PC-9 (cell line): ENCODE data around the gene BANF2. TPM values are rescaled to one million over a fixed set of nuclear protein-coding genes. Genes with fewer than 3 reads are reported as not detected.
"Not testable (repeated sequence)": the region's sequence is repeated elsewhere in the genome, so short reads cannot be mapped to it uniquely, and the experiment has no call there.

Source experiments
- BruUV-seq: library from RNA; stranded (reverse); fragments of 400-500 nt; replicated peaks from 2 replicates; lab custom pipeline; 2021; lab: Mats Ljungman, UMichigan
- CTCF ChIA-PET: fragments of 300-600 bp; sonication (Branson Sonifier 250); formaldehyde crosslinking; loops from one replicate; lab custom pipeline; 2022; ENCODE audit warnings: antibody characterized with exemption; lab: Charles Lee
- POLR2A ChIA-PET: fragments of 300-600 bp; sonication (Branson Sonifier 250); formaldehyde crosslinking; loops from one replicate; lab custom pipeline; 2022; ENCODE audit warnings: antibody characterized with exemption; ENCODE audit not compliant: unreplicated experiment; lab: Charles Lee
- DNase-seq, 2 experiments: peaks; one replicate each; pipeline versions ENCODE4 v3.0.0 to v3.0.0-alpha.2; 2015 to 2022; ENCODE audit warnings: mixed read lengths in 1 of 2
- H2AFZ ChIP-seq: fragments of 200-600 bp; sonication (generic); 2 replicates; pipeline ENCODE4 v1.8.1; 2017; ENCODE audit warnings: antibody characterized with exemption
- H3F3A ChIP-seq: fragments of 200-600 bp; sonication (generic); 2 replicates; pipeline ENCODE4 v1.8.1; 2017; ENCODE audit warnings: antibody characterized with exemption, mild to moderate bottlenecking, low read depth; ENCODE audit not compliant: insufficient read depth
- H3K27ac ChIP-seq: fragments of 200-600 bp; sonication (generic); 2 replicates; pipeline ENCODE4 v1.6.1; 2016; ENCODE audit warnings: mixed run types
- H3K27me3 ChIP-seq: fragments of 200-600 bp; sonication (generic); 2 replicates; pipeline ENCODE4 v1.6.1; 2016; ENCODE audit warnings: low read depth, mixed run types; ENCODE audit not compliant: insufficient read depth
- H3K36me3 ChIP-seq: fragments of 200-600 bp; sonication (generic); 2 replicates; pipeline ENCODE4 v1.6.1; 2016; ENCODE audit warnings: low read depth, mixed run types
- H3K4me1 ChIP-seq: fragments of 200-600 bp; sonication (generic); replicated peaks from 2 replicates; pipeline ENCODE4 v1.6.1; 2016; ENCODE audit warnings: mixed run types; ENCODE audit not compliant: insufficient read depth
- H3K4me2 ChIP-seq: fragments of 200-600 bp; sonication (generic); 2 replicates; pipeline ENCODE4 v1.6.1; 2017; ENCODE audit warnings: mixed run types
- H3K4me3 ChIP-seq: fragments of 200-600 bp; sonication (generic); 2 replicates; pipeline ENCODE4 v1.6.1; 2016; ENCODE audit warnings: mixed run types
- H3K79me2 ChIP-seq: fragments of 200-600 bp; sonication (generic); 2 replicates; pipeline ENCODE4 v1.6.1; 2017; ENCODE audit warnings: low read depth, mixed run types
- H3K9me2 ChIP-seq: fragments of 200-600 bp; sonication (generic); 2 replicates; pipeline ENCODE4 v1.8.1; 2017; ENCODE audit warnings: mild to moderate bottlenecking; ENCODE audit not compliant: insufficient read depth
- H3K9me3 ChIP-seq: fragments of 200-600 bp; sonication (generic); 2 replicates; pipeline ENCODE4 v1.8.1; 2016; ENCODE audit warnings: low read depth; ENCODE audit not compliant: insufficient read depth
- H4K20me1 ChIP-seq: fragments of 200-600 bp; sonication (generic); 2 replicates; pipeline ENCODE4 v1.8.1; 2017; ENCODE audit not compliant: insufficient read depth
- CTCF ChIP-seq: fragments of 200-600 bp; sonication (generic); conservative IDR thresholded peaks from 2 replicates; pipeline ENCODE4 v1.6.1; 2017; ENCODE audit warnings: mixed run types, antibody characterized with exemption, mild to moderate bottlenecking, moderate library complexity
- EZH2 ChIP-seq: fragments of 200-600 bp; sonication (generic); IDR thresholded peaks from 2 replicates; pipeline ENCODE4 v1.8.0; 2017; ENCODE audit warnings: antibody characterized with exemption, low read depth
- intact Hi-C: fragments of 100-400 bp; cut with micrococcal nuclease; formaldehyde crosslinking; loops from one replicate; pipeline ENCODE4 v1.10.0; 2022; ENCODE audit not compliant: unreplicated experiment
- total RNA-seq: library from RNA; stranded (reverse); gene quantifications from 2 replicates; pipeline ENCODE4 v1.2.3, GENCODE V29; 2021

The BANF2 gene
- total RNA-seq, 1 experiment from 2014 or later = not detected

GRCh38 chr20:17705916-17706315 is 6.2 kb downstream of the BANF2 start:
- ChIA-PET POLR2A (no interaction called here), CTCF (no interaction called here)
- intact Hi-C loops = no loop called here
- BruUV-seq = no TSS peak
- no peaks in the 10 kb centered on the region for H3K36me3 ChIP-seq
- H3K4me3 ChIP-seq = no peak overlapping the region
- no peaks in the 10 kb centered on the region for H3K4me1 ChIP-seq
- no peak overlapping the region for H2AFZ ChIP-seq
- no peak overlapping the region for H3K27ac ChIP-seq
- H3F3A ChIP-seq = no peaks in the 10 kb centered on the region
- no peak for DNase-seq
- H3K9me2 ChIP-seq = no peaks in the 10 kb centered on the region
- TF ChIP-seq CTCF (no peak), EZH2 (no peak)
- H3K79me2 ChIP-seq = no peaks in the 10 kb centered on the region
- H3K27me3 ChIP-seq = no peaks in the 10 kb centered on the region; the same call in 1 of the 2 replicates
- H3K4me2 ChIP-seq = no peak overlapping the region
- H4K20me1 ChIP-seq = no peaks in the 10 kb centered on the region
- H3K9me3 ChIP-seq = no peaks in the 10 kb centered on the region

GRCh38 chr20:17706632-17707031 is 6.9 kb downstream of the BANF2 start:
- TF ChIP-seq EZH2 (no peak), CTCF (no peak)
- Histone ChIP-seq H3F3A (no peaks in the 10 kb centered on the region), H3K79me2 (no peaks in the 10 kb centered on the region), H2AFZ (no peak overlapping the region), H3K27ac (no peak overlapping the region), H3K9me2 (no peaks in the 10 kb centered on the region), H3K27me3 (no peaks in the 10 kb centered on the region; the same call in 1 of the 2 replicates), H4K20me1 (no peaks in the 10 kb centered on the region), H3K36me3 (no peaks in the 10 kb centered on the region), H3K9me3 (no peaks in the 10 kb centered on the region), H3K4me2 (no peak overlapping the region), H3K4me3 (no peak overlapping the region), H3K4me1 (no peaks in the 10 kb centered on the region)
- no TSS peak for BruUV-seq
- CTCF ChIA-PET = no interaction called here
- POLR2A ChIA-PET = no interaction called here
- intact Hi-C loops = no loop called here
- DNase-seq = no peak

GRCh38 chr20:17707951-17708350 is 8.2 kb downstream of the BANF2 start:
- CTCF ChIA-PET, H3K4me2 ChIP-seq, H3K9me3 ChIP-seq, H3K27ac ChIP-seq, H4K20me1 ChIP-seq, H3K4me1 ChIP-seq, BruUV-seq, H3K9me2 ChIP-seq, H3F3A ChIP-seq, H3K4me3 ChIP-seq, H2AFZ ChIP-seq, DNase-seq, H3K36me3 ChIP-seq, H3K79me2 ChIP-seq, H3K27me3 ChIP-seq, intact Hi-C loops, POLR2A ChIA-PET: not testable (repeated sequence)

GRCh38 chr20:17708675-17709360 is 9.1 kb downstream of the BANF2 start:
- POLR2A ChIA-PET = no interaction called here
- H3K9me2 ChIP-seq = no peaks in the 10 kb centered on the region
- H3F3A ChIP-seq = no peaks in the 10 kb centered on the region
- intact Hi-C loops = no loop called here
- TF ChIP-seq EZH2 = no peak
- TF ChIP-seq CTCF = no peak
- CTCF ChIA-PET = no interaction called here
- no peaks in the 10 kb centered on the region for H3K9me3 ChIP-seq
- no peak for DNase-seq
- H3K4me2 ChIP-seq = no peak overlapping the region
- no peaks in the 10 kb centered on the region for H3K36me3 ChIP-seq
- no peaks in the 10 kb centered on the region; the same call in 1 of the 2 replicates for H3K27me3 ChIP-seq
- no peaks in the 10 kb centered on the region for H4K20me1 ChIP-seq
- no peak overlapping the region for H2AFZ ChIP-seq
- no peaks in the 10 kb centered on the region for H3K79me2 ChIP-seq
- H3K4me3 ChIP-seq = no peak overlapping the region
- no peaks in the 10 kb centered on the region for H3K4me1 ChIP-seq
- no peak overlapping the region for H3K27ac ChIP-seq
- no TSS peak for BruUV-seq
